HL-60 (cell line): ENCODE data around the gene UBXN4.

Experiments used
- CTCF ChIP-seq: IDR thresholded peaks from one replicate; pipeline ENCODE4 v1.5.1; 2011; ENCODE audit warnings: low read length, control low read depth, inconsistent platforms; ENCODE audit not compliant: insufficient read depth
- GABPA ChIP-seq: IDR thresholded peaks from 2 replicates; pipeline ENCODE4 v1.6.1; 2012; ENCODE audit warnings: low read depth

- TF ChIP-seq CTCF (no peak), GABPA (no peak)
Observed at GRCh38 chr2:135708159-135708558, 33.5 kb upstream of the UBXN4 start.
